RWPE1 (cell line): ENCODE results near the gene CDC42EP5.

Source experiments
- CTCF ChIA-PET: fragments of 350-600 bp; sonication (Branson Sonifier 250); formaldehyde crosslinking; extraction: SDS; loops from one replicate; lab custom pipeline; 2021; lab: Yijun Ruan, JAX
- POLR2A ChIA-PET: fragments of 400-600 bp; formaldehyde crosslinking; extraction: SDS; loops from one replicate; lab custom pipeline; 2020; ENCODE audit warnings: antibody characterized with exemption; ENCODE audit not compliant: low non-redundant PET; lab: Yijun Ruan, JAX
- DNase-seq: peaks from one replicate; pipeline ENCODE4 v3.0.0; 2012; ENCODE audit warnings: low spot score
- H3K27ac ChIP-seq: fragments of 450-650 bp; 2 replicates; pipeline ENCODE4 v1.5.1; 2017
- TF ChIP-seq, protein P1 (sequence below): fragments of 450-650 bp; conservative IDR thresholded peaks from 2 replicates; pipeline ENCODE4 v1.5.1; 2017; ENCODE audit warnings: low read depth, mild to moderate bottlenecking

Gene CDC42EP5

DNA sequence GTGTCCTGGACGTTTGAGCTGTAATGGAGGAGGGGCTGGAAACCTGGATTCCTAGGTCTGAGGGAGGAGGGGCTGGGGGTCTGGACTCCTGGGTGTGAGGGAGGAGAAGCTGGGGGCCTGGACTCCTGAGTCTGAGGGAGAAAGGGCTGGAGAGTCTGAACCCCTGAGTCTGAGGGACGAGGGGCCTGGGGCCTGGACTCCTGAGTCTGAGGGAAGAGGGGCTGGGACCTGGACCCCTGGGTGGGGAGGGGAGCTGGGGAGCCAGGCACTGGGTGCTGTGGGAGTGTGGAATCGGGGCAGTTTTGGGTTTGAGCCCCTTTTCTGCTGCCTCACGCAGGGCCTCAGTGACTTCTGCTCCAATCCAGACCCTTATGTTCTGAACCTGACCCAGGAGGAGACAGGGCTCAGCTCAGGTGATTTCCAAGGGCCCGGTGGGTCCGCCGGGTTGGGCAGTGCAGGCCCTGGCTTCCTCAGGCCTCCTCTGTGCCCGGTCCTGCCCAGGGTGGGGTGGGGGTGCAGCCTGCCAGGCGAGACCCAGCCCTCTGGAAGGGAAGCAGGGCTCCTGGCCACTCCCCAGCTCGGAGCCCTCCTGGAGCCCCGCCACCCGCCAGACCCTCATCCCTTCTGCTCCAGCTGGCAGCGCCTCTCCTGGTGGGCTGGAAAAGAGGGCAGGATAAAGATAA, 43.4 kb downstream of the CDC42EP5 start:
- no peak for DNase-seq
- ChIA-PET POLR2A (no interaction called here), CTCF (interaction anchor here (1.0 kb wide), 1 partner anchor 39 kb away, joined by 4 read pairs; no protein-coding TSS in a partner anchor)
- H3K27ac ChIP-seq: no peak overlapping the region
- TF ChIP-seq, protein P1, sequence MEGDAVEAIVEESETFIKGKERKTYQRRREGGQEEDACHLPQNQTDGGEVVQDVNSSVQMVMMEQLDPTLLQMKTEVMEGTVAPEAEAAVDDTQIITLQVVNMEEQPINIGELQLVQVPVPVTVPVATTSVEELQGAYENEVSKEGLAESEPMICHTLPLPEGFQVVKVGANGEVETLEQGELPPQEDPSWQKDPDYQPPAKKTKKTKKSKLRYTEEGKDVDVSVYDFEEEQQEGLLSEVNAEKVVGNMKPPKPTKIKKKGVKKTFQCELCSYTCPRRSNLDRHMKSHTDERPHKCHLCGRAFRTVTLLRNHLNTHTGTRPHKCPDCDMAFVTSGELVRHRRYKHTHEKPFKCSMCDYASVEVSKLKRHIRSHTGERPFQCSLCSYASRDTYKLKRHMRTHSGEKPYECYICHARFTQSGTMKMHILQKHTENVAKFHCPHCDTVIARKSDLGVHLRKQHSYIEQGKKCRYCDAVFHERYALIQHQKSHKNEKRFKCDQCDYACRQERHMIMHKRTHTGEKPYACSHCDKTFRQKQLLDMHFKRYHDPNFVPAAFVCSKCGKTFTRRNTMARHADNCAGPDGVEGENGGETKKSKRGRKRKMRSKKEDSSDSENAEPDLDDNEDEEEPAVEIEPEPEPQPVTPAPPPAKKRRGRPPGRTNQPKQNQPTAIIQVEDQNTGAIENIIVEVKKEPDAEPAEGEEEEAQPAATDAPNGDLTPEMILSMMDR: no peak

DNA sequence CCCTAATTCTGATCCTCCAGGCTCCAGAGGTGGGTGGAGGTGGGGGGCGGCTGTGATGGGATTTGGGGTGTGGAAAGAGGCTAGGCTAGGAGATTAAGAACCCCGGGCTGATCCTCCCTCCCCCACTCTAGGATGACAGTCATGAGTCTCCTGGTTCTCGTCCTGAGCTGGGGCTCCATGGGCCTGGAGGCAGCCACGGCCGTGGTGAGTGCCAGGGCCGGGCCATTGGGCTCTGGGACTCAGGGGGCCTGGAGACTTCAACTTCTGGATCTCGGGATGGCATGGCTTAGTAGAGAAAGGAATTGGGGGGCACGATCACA, 44.0 kb downstream of the CDC42EP5 start:
- DNase-seq: no peak
- TF ChIP-seq, protein P1: no peak
- H3K27ac ChIP-seq: no peak overlapping the region
- POLR2A ChIA-PET: no interaction called here
- CTCF ChIA-PET: interaction anchor here (1.0 kb wide), 1 partner anchor 38 kb away, joined by 4 read pairs; no protein-coding TSS in a partner anchor

DNA sequence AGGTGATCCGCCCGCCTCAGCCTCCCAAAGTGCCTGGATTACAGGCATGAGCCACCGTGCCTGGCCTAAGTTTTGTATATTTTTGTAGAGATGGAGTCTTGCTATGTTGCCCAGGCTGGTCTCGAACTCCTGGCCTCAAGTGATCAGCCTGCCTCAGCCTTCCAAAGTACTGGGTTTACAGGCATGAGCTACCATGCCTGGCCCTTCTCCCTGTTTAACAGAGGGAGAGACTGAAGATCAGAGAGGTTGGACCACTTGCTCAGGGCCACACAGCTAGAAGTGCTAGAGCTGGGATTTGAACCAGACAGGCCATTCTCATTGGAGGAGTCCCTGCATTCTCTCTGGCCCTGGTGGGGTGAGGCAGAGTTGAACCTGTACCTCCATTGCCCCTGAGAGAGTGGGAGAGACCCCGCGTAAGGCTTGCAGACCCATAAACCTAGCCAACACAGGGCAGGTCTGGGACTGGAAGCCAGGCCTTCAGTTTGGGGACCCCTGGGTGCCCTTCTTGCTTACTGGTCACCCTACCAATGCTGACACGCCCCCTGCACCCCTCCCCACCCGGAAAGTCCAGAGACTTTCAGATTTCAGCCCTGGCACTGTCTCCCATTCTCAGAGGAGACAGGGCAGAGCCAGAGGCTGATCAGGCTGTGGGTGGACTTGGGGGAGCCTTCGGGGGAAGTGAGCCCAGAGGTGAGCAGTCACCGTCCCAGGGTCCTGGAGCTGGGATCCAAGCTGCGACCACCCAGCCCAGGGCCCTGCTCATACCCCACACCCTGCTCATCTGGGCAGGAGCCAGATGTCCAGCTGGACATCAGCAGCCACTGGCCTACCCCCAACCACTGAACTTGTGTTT, 44.5 kb downstream of the CDC42EP5 start:
- CTCF ChIA-PET: interaction anchor here (0.6 to 1.0 kb wide), 4 partner anchors 9 to 162 kb away, joined by 3 to 4 read pairs (median 3); no protein-coding TSS in a partner anchor
- TF ChIP-seq, protein P1: no peak
- DNase-seq: no peak
- H3K27ac ChIP-seq: no peak overlapping the region
- POLR2A ChIA-PET: no interaction called here

DNA sequence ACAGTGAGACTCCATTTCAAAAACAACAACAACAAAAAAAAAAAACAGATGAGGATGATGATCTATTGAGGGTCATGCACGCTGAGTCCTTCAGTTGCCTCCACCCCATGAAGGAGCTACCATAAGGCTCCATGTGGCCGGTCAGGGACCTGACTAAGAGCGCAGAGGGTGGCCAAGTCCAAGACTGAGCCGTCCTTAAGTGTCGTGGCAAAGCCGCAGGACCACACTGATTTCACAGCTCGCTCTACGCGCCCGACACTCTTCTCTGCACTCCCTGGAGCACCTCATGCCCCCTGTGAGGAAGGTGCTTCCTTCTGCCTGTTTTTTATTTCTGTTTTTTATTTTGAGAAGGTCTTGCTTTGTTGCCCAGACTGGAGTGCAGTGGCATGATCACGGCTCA, 45.5 kb downstream of the CDC42EP5 start:
- TF ChIP-seq, protein P1: no peak
- POLR2A ChIA-PET: no interaction called here
- DNase-seq: no peak
- no peak overlapping the region for H3K27ac ChIP-seq
- CTCF ChIA-PET: no interaction called here

DNA sequence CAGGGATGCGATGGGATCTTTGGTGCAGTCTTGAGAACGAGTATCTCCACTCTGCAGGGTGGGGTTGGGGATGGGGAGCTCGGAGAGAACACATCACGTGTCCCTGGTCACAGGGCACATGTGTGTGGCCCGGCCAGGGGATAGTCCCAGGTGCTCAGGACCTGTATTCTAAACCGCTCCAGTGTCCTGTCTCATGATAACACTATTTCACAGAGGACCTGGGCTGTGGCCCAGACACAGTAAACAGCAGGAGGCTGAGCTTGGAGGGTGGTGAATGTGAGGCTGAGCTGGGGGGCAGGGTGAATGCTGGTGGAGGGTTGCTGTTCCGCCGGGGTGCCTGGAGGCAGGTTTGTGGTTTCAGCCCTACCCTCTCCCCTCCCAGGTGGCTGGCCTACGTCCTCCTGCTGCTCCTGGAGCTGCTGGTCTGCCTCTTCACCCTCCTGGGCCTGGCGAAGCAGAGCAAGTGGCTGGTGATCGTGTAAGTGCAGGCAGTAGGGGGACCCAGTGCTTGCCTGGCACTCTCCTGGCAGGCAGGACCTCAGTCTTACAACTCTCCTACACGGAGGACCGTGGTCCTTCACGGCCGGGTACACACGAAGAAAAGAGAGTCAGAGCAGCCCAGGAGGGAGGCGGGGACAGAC, 46.7 kb downstream of the CDC42EP5 start:
- H3K27ac ChIP-seq: no peak overlapping the region
- ChIA-PET POLR2A (interaction anchor here (0.6 kb wide), 1 partner anchor 934 kb away, joined by 5 read pairs; no protein-coding TSS in a partner anchor), CTCF (interaction anchor here (0.5 to 0.6 kb wide), 2 partner anchors 40 to 184 kb away, joined by 3 to 4 read pairs; no protein-coding TSS in a partner anchor)
- DNase-seq: no peak
- TF ChIP-seq, protein P1: no peak

DNA sequence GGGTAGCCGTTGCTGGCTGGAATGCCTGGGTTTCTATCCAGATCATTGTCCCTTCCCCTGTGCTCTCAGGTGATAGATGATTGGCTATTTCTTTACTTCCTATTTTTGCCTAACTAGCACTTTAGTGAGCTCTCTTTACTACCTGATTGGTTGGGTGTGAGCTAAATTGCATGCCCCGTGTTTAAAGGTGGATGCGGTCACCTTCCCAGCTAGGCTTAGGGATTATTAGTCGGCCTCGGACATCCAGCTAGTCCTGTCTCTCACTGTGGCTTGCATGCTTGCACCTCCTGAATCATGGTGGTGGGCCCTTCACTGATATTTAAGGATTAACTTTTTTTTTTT, 47.7 kb downstream of the CDC42EP5 start:
- no peak overlapping the region for H3K27ac ChIP-seq
- TF ChIP-seq, protein P1: no peak
- no peak for DNase-seq
- ChIA-PET POLR2A (no interaction called here), CTCF (no interaction called here)
